GM12878 (cell line): ENCODE measurements around the gene FAM217B. TPM values are rescaled to one million over a fixed set of nuclear protein-coding genes. Genes with fewer than 3 reads are reported as not detected.

Experiments used
- ATAC-seq: fragments of 200-7000 bp; cut with Tn5 transposase; 3 replicates; pipeline ENCODE4 v1.9.1; 2020; ENCODE audit warnings: mild to moderate bottlenecking, moderate library complexity
- BruUV-seq: library from RNA; stranded (reverse); fragments of 400-500 nt; replicated peaks from 2 replicates; lab custom pipeline; 2021; lab: Mats Ljungman, UMichigan
- CTCF ChIA-PET: fragments of 300-600 bp; sonication (Branson Sonifier 250); formaldehyde crosslinking; extraction: SDS; loops from one replicate; lab custom pipeline; 2021; ENCODE audit warnings: inconsistent platforms; lab: Yijun Ruan, JAX
- POLR2A ChIA-PET: fragments of 350-600 bp; formaldehyde crosslinking; extraction: SDS; loops from one replicate; lab custom pipeline; 2021; ENCODE audit warnings: inconsistent platforms; lab: Charles Lee
- RAD21 ChIA-PET: fragments of 300-600 bp; sonication (Branson Sonifier 250); formaldehyde crosslinking; loops from one replicate; lab custom pipeline; 2023; ENCODE audit warnings: antibody characterized with exemption; ENCODE audit not compliant: unreplicated experiment; lab: Charles Lee
- SMC1A ChIA-PET: fragments of 300-600 bp; sonication (Branson Sonifier 250); formaldehyde crosslinking; loops from one replicate; lab custom pipeline; 2023; ENCODE audit not compliant: unreplicated experiment, uncharacterized antibody; lab: Charles Lee
- DNase-seq: peaks from one replicate; pipeline ENCODE4 v3.0.0-alpha.2; 2011; ENCODE audit warnings: low read depth, low spot score
- FAIRE-seq: peaks from 3 replicates; lab custom pipeline; 2011; peaks lifted over from hg19 to GRCh38; lab: Jason Lieb, UNC
- H2AFZ ChIP-seq: 2 replicates; pipeline ENCODE4 v1.6.0; 2011; ENCODE audit warnings: low read depth, low read length, control low read depth; ENCODE audit not compliant: control insufficient read depth
- H3K27ac ChIP-seq: 2 replicates; pipeline ENCODE4 v1.5.1; 2011; ENCODE audit warnings: control low read depth; ENCODE audit not compliant: control insufficient read depth, insufficient read depth
- H3K27me3 ChIP-seq, 2 experiments: replicated peaks in 1 of 2; 2 replicates each; pipeline versions ENCODE4 v1.6.0 to v1.6.1; 2011; ENCODE audit warnings: low read length in 1 of 2; ENCODE audit not compliant: control insufficient read depth in 2 of 2, insufficient read depth in 2 of 2
- H3K36me3 ChIP-seq, 2 experiments: 2 replicates each; pipeline ENCODE4 v1.5.1; 2011; ENCODE audit warnings: low read length in 1 of 2; ENCODE audit not compliant: control insufficient read depth in 2 of 2, insufficient read depth in 2 of 2
- H3K4me1 ChIP-seq: 2 replicates; pipeline ENCODE4 v1.6.1; 2011; ENCODE audit warnings: mild to moderate bottlenecking, low read length, moderate library complexity, mixed read lengths; ENCODE audit not compliant: control insufficient read depth, insufficient read depth
- H3K4me2 ChIP-seq: 2 replicates; pipeline ENCODE4 v1.6.0; 2011; ENCODE audit warnings: control low read depth; ENCODE audit not compliant: control insufficient read depth, insufficient read depth
- H3K4me3 ChIP-seq: fragments of 200-600 bp; sonication (generic); 2 replicates; pipeline ENCODE4 v1.5.1; 2016
- H3K79me2 ChIP-seq: 2 replicates; pipeline ENCODE4 v1.6.0; 2011; ENCODE audit warnings: low read length; ENCODE audit not compliant: control insufficient read depth, insufficient read depth
- H3K9ac ChIP-seq: 2 replicates; pipeline ENCODE4 v1.8.0; 2011; ENCODE audit warnings: low read length, control low read depth, mixed read lengths; ENCODE audit not compliant: control insufficient read depth, insufficient read depth
- H3K9me3 ChIP-seq: replicated peaks from 3 replicates; pipeline ENCODE4 v1.5.1; 2011; ENCODE audit warnings: mild to moderate bottlenecking, low read length; ENCODE audit not compliant: control insufficient read depth, insufficient read depth
- H4K20me1 ChIP-seq: 2 replicates; pipeline ENCODE4 v1.6.0; 2011; ENCODE audit not compliant: control insufficient read depth, insufficient read depth
- ATF2 ChIP-seq: IDR thresholded peaks from 2 replicates; pipeline ENCODE4 v1.6.1; 2012; ENCODE audit warnings: low read length, inconsistent platforms
- CBFB ChIP-seq: IDR thresholded peaks from 2 replicates; pipeline ENCODE4 v1.6.1; 2016; ENCODE audit warnings: antibody characterized with exemption, low read depth
- CHD1 ChIP-seq: IDR thresholded peaks from 2 replicates; pipeline ENCODE4 v1.6.1; 2012; ENCODE audit warnings: low read depth, low read length, improper control_type of control experiment
- CHD4 ChIP-seq: fragments of 200-600 bp; sonication (generic); IDR thresholded peaks from 2 replicates; pipeline ENCODE4 v1.6.1; 2016; ENCODE audit warnings: mild to moderate bottlenecking
- CREB1 ChIP-seq: IDR thresholded peaks from 2 replicates; pipeline ENCODE4 v1.6.1; 2012; ENCODE audit warnings: low read depth, mild to moderate bottlenecking, inconsistent platforms
- GABPA ChIP-seq: IDR thresholded peaks from 2 replicates; pipeline ENCODE4 v1.6.1; 2014; ENCODE audit warnings: antibody characterized with exemption, low read depth, mild to moderate bottlenecking, inconsistent platforms
- GATAD2B ChIP-seq: fragments of 450-650 bp; conservative IDR thresholded peaks from 2 replicates; pipeline ENCODE4 v1.6.1; 2017; ENCODE audit warnings: low read depth, mild to moderate bottlenecking, moderate library complexity
- HCFC1 ChIP-seq: fragments of 150-350 bp; IDR thresholded peaks from 2 replicates; pipeline ENCODE4 v1.6.1; 2014; ENCODE audit warnings: low read length
- HDAC6 ChIP-seq: fragments of 200-600 bp; sonication (generic); IDR thresholded peaks from one replicate; pipeline ENCODE4 v1.8.0; 2017; ENCODE audit warnings: antibody characterized with exemption; ENCODE audit not compliant: unreplicated experiment
- MEF2A ChIP-seq: IDR thresholded peaks from 2 replicates; pipeline ENCODE4 v1.6.1; 2011; ENCODE audit warnings: low read depth, mild to moderate bottlenecking, low read length, moderate library complexity; ENCODE audit not compliant: insufficient read depth
- MTA3 ChIP-seq: IDR thresholded peaks from 2 replicates; pipeline ENCODE4 v1.6.1; 2012; ENCODE audit warnings: low read length, inconsistent platforms, borderline replicate concordance
- NBN ChIP-seq: fragments of 450-650 bp; IDR thresholded peaks from 2 replicates; pipeline ENCODE4 v1.6.1; 2016
- NFXL1 ChIP-seq: fragments of 450-650 bp; IDR thresholded peaks from 2 replicates; pipeline ENCODE4 v1.6.1; 2017; ENCODE audit warnings: antibody characterized with exemption, mild to moderate bottlenecking, borderline replicate concordance
- PAX5 ChIP-seq: IDR thresholded peaks from 2 replicates; pipeline ENCODE4 v1.6.1; 2011; ENCODE audit warnings: low read depth, low read length, borderline replicate concordance
- RELB ChIP-seq: fragments of 450-650 bp; IDR thresholded peaks from 2 replicates; pipeline ENCODE4 v1.6.1; 2017; ENCODE audit warnings: low read depth, mild to moderate bottlenecking, moderate library complexity
- SUPT20H ChIP-seq: IDR thresholded peaks from 2 replicates; pipeline ENCODE4 v1.6.1; 2011; ENCODE audit warnings: low read depth, mild to moderate bottlenecking, low read length, moderate library complexity, borderline replicate concordance; ENCODE audit not compliant: control insufficient read depth
- USF2 ChIP-seq: IDR thresholded peaks from 2 replicates; pipeline ENCODE4 v1.6.1; 2011; ENCODE audit warnings: low read depth, low read length, improper control_type of control experiment, borderline replicate concordance
- ZNF217 ChIP-seq: fragments of 450-650 bp; IDR thresholded peaks from 2 replicates; pipeline ENCODE4 v1.6.1; 2017; ENCODE audit warnings: antibody characterized with exemption, mild to moderate bottlenecking
- ZSCAN29 ChIP-seq: fragments of 450-650 bp; IDR thresholded peaks from 2 replicates; pipeline ENCODE4 v1.6.1; 2017; ENCODE audit warnings: mild to moderate bottlenecking, moderate library complexity
- WGBS: methylation state at CpG from one replicate; pipeline ENCODE4 v1.1.6; 2016; ENCODE audit warnings: low lambda C conversion rate; ENCODE audit not compliant: insufficient replicate concordance, insufficient coverage; ENCODE audit errors: missing lambda C conversion rate; 5-methylcytosine and 5-hydroxymethylcytosine counted together
- in situ Hi-C: fragments of 300-500 bp; cut with MboI; formaldehyde crosslinking; loops from 9 replicates; pipeline ENCODE4 v1.14.3; 2018; ENCODE audit warnings: mixed read lengths
- intact Hi-C: fragments of 100-400 bp; cut with micrococcal nuclease; formaldehyde crosslinking; loops from one replicate; pipeline ENCODE4 v1.14.2; 2022; ENCODE audit not compliant: unreplicated experiment
- polyA plus RNA-seq, 11 experiments: library from polyadenylated mRNA; depleted of rRNA in 4 of 11; unstranded in 6 of 11; stranded (reverse) in 5 of 11; fragments of >200 nt; fragmentation: Nextera tagmentation in 4 of 11; fragmentation: Illumina TruSeq in 1 of 11; extraction: Ambion mirVana in 4 of 11; extraction: Trizol in 1 of 11; gene quantifications; 1 replicate in 1 of 11; 2 replicates in 10 of 11; pipeline versions ENCODE4 v1.2.1 to v1.2.3, GENCODE V29; 2011 to 2016; ENCODE audit warnings: inconsistent platforms in 2 of 11, missing spikeins in 2 of 11, low read depth in 1 of 11
- total RNA-seq, 4 experiments: library from RNA; depleted of rRNA in 3 of 4; stranded (reverse); fragments of >200 nt in 3 of 4; fragmentation: Illumina TruSeq in 1 of 4; extraction: Trizol in 1 of 4; gene quantifications; 2 replicates each; pipeline versions ENCODE4 v1.2.1 to v1.2.3, GENCODE V29; 2013 to 2021
- TF ChIP-seq, protein P1 (sequence below): fragments of 150-350 bp; IDR thresholded peaks from 2 replicates; pipeline ENCODE4 v1.6.1; 2014; ENCODE audit warnings: mild to moderate bottlenecking, low read depth, low read length

The FAM217B gene
- total and polyA plus RNA-seq, 10 of the 15 experiments (the other 5 are each of a cell fraction or from before 2014, with no cell fraction given): 6.3 to 18.3 (median 10.6) TPM

GRCh38 chr20:59933849-59934585 is 6.2 kb upstream of the FAM217B start:
- peak; percentile 99 for ATAC-seq
- peak overlapping the region; percentile 39; the same call in 1 of the 2 replicates for H3K9ac ChIP-seq
- intact Hi-C loops (no loop called here), in situ Hi-C loops (no loop called here)
- peak overlapping the region; percentile 86 for H2AFZ ChIP-seq
- H3K27ac ChIP-seq: no peak overlapping the region
- WGBS: 39% methylated on average over 40 of the region's 59 CpGs
- FAIRE-seq: peak; percentile 47
- peaks cover 8% of the 10 kb centered on the region for H3K4me1 ChIP-seq
- DNase-seq: no peak
- H3K9me3 ChIP-seq: no peaks in the 10 kb centered on the region
- H4K20me1 ChIP-seq: no peaks in the 10 kb centered on the region
- RAD21 ChIA-PET: interaction anchor here (1.0 to 1.6 kb wide), 3 partner anchors 13 to 21 kb away, joined by 3 to 5 read pairs (median 3); no protein-coding TSS in a partner anchor
- H3K27me3 ChIP-seq: no peaks in the 10 kb centered on the region; a peak in 1 of 4 replicates
- H3K4me2 ChIP-seq: peak overlapping the region; percentile 86
- SMC1A ChIA-PET: interaction anchor here (1.1 to 1.8 kb wide), 4 partner anchors 9 to 84 kb away, joined by 3 to 5 read pairs (median 4); no protein-coding TSS in a partner anchor
- H3K4me3 ChIP-seq: peak overlapping the region; percentile 63
- no TSS peak for BruUV-seq
- H3K36me3 ChIP-seq: no peaks in the 10 kb centered on the region
- POLR2A ChIA-PET: no interaction called here
- CTCF ChIA-PET: interaction anchor here (0.6 to 9.5 kb wide), 13 partner anchors 11 to 116 kb away, joined by 3 to 173 read pairs (median 3); partner anchors contain the start of gene CDH26
- peaks cover 3% of the 10 kb centered on the region for H3K79me2 ChIP-seq
- TF ChIP-seq, protein P1, sequence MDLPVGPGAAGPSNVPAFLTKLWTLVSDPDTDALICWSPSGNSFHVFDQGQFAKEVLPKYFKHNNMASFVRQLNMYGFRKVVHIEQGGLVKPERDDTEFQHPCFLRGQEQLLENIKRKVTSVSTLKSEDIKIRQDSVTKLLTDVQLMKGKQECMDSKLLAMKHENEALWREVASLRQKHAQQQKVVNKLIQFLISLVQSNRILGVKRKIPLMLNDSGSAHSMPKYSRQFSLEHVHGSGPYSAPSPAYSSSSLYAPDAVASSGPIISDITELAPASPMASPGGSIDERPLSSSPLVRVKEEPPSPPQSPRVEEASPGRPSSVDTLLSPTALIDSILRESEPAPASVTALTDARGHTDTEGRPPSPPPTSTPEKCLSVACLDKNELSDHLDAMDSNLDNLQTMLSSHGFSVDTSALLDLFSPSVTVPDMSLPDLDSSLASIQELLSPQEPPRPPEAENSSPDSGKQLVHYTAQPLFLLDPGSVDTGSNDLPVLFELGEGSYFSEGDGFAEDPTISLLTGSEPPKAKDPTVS: no peak
- TF ChIP-seq PAX5 (no peak), CHD4 (no peak), USF2 (no peak), GATAD2B (peak; percentile 48; the same call in 1 of the 2 replicates), ATF2 (no peak), MTA3 (no peak), CBFB (no peak), HDAC6 (no peak), ZNF217 (no peak), NBN (no peak), ZSCAN29 (no peak), HCFC1 (no peak), SUPT20H (no peak), CREB1 (no peak), GABPA (no peak), RELB (no peak), MEF2A (no peak), CHD1 (no peak), NFXL1 (no peak)
